ENCODE measurements around the gene PFDN4.

DNA sequence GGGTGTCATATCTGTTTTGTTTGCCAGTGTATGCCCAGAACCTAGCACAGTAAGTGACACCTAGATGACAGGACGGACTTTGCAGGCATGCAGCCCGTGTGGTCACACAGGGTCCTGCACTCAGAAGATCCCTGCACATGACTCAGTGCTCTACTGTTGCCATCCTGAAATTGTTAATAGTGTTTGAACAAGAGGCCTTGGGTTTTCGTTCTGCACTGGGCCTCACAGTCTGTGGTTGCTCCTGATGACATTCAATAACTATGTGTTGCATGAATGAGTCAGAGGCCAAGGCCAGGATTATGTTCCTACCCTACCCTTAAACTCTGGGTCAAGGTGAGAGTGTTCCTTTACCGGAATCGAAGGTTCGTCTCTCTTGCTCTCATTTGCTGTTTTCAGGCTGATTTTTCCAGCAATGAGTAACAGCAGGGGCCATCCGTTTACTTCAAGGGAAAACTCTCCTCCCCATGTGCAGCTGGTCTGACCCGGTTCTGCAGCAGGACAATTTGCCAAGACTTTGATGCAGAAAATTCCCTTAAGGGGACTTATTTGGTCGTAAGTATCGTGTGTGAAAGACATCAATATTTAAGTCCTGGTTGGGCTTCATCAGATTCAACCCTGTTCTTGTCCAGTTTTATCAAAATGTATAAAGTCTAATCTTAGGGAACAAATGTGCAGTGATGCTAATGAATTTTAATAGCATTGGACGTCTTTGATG lies 13.0 kb upstream of the PFDN4 start:
- TF ChIP-seq, protein P1, sequence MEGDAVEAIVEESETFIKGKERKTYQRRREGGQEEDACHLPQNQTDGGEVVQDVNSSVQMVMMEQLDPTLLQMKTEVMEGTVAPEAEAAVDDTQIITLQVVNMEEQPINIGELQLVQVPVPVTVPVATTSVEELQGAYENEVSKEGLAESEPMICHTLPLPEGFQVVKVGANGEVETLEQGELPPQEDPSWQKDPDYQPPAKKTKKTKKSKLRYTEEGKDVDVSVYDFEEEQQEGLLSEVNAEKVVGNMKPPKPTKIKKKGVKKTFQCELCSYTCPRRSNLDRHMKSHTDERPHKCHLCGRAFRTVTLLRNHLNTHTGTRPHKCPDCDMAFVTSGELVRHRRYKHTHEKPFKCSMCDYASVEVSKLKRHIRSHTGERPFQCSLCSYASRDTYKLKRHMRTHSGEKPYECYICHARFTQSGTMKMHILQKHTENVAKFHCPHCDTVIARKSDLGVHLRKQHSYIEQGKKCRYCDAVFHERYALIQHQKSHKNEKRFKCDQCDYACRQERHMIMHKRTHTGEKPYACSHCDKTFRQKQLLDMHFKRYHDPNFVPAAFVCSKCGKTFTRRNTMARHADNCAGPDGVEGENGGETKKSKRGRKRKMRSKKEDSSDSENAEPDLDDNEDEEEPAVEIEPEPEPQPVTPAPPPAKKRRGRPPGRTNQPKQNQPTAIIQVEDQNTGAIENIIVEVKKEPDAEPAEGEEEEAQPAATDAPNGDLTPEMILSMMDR (IDR thresholded peaks at IDR 0.05), result no peak
- TF ChIP-seq POLR2AphosphoS5 (IDR thresholded peaks at IDR 0.05), result no peak
- TF ChIP-seq POLR2A (IDR thresholded peaks at IDR 0.05), result no peak
- no peak for TF ChIP-seq EP300 (IDR thresholded peaks at IDR 0.05; ENCODE audit: low read depth)

Data from transverse colon (tissue), 4 donors.